GM12878 (cell line): Measurements from ENCODE around the gene PCCA. TPM values are rescaled to one million over a fixed set of nuclear protein-coding genes. Genes with fewer than 3 reads are reported as not detected.

ENCODE experiments used
- CEBPZ ChIP-seq: fragments of 150-350 bp; IDR thresholded peaks from 2 replicates; pipeline ENCODE4 v1.6.1; 2016; ENCODE audit warnings: low read depth, low read length
- ESRRA ChIP-seq: IDR thresholded peaks from 2 replicates; pipeline ENCODE4 v1.6.1; 2012; ENCODE audit warnings: mild to moderate bottlenecking, low read length, improper control_type of control experiment
- HDAC2 ChIP-seq: fragments of 200-600 bp; sonication (generic); IDR thresholded peaks from 2 replicates; pipeline ENCODE4 v1.6.1; 2017
- NR2C1 ChIP-seq: fragments of 450-650 bp; IDR thresholded peaks from 2 replicates; pipeline ENCODE4 v1.6.1; 2017; ENCODE audit warnings: antibody characterized with exemption, mild to moderate bottlenecking, moderate library complexity
- RELB ChIP-seq: fragments of 450-650 bp; IDR thresholded peaks from 2 replicates; pipeline ENCODE4 v1.6.1; 2017; ENCODE audit warnings: low read depth, mild to moderate bottlenecking, moderate library complexity
- ZZZ3 ChIP-seq: IDR thresholded peaks from 2 replicates; pipeline ENCODE4 v1.6.1; 2011; ENCODE audit warnings: low read depth; ENCODE audit not compliant: control insufficient read depth, insufficient read length
- polyA plus RNA-seq, 11 experiments: library from polyadenylated mRNA; depleted of rRNA in 4 of 11; unstranded in 6 of 11; stranded (reverse) in 5 of 11; fragments of >200 nt; fragmentation: Nextera tagmentation in 4 of 11; fragmentation: Illumina TruSeq in 1 of 11; extraction: Ambion mirVana in 4 of 11; extraction: Trizol in 1 of 11; gene quantifications; 1 replicate in 1 of 11; 2 replicates in 10 of 11; pipeline versions ENCODE4 v1.2.1 to v1.2.3, GENCODE V29; 2011 to 2016; ENCODE audit warnings: inconsistent platforms in 2 of 11, missing spikeins in 2 of 11, low read depth in 1 of 11
- total RNA-seq, 4 experiments: library from RNA; depleted of rRNA in 3 of 4; stranded (reverse); fragments of >200 nt in 3 of 4; fragmentation: Illumina TruSeq in 1 of 4; extraction: Trizol in 1 of 4; gene quantifications; 2 replicates each; pipeline versions ENCODE4 v1.2.1 to v1.2.3, GENCODE V29; 2013 to 2021

The PCCA gene
- total and polyA plus RNA-seq, 10 of the 15 experiments (the other 5 are each of a cell fraction or from before 2014, with no cell fraction given), result 5.9 to 18.2 (median 12.4) TPM

GRCh38 chr13:100520936-100521850 lies 432.3 kb downstream of the PCCA start (continued):
- TF ChIP-seq CEBPZ, result no peak
- TF ChIP-seq ZZZ3, result no peak
- TF ChIP-seq NR2C1, result no peak
- TF ChIP-seq HDAC2, result no peak
- TF ChIP-seq RELB, result no peak
- TF ChIP-seq ESRRA, result no peak
- TF ChIP-seq, all 136 proteins: peak for 0
